HG02678 (cell line): ENCODE measurements around the gene TCEAL1.
"Not testable (repeated sequence)": the region's sequence is repeated elsewhere in the genome, so short reads cannot be mapped to it uniquely, and the experiment has no call there.

ENCODE experiments used
- ATAC-seq: cut with Tn5 transposase; IDR thresholded peaks from one replicate; pipeline ENCODE4 v1.9.1; 2021; ENCODE audit warnings: mild to moderate bottlenecking, moderate library complexity; ENCODE audit not compliant: unreplicated experiment

Gene TCEAL1

GRCh38 chrX:103631145-103631544 lies 2.4 kb downstream of the TCEAL1 start:
- no peak for ATAC-seq

GRCh38 chrX:103635436-103635835 lies 6.7 kb downstream of the TCEAL1 start:
- no peak for ATAC-seq

- ATAC-seq = no peak
These were observed 9.0 kb downstream of the TCEAL1 start for GRCh38 chrX:103637604-103638338.

GRCh38 chrX:103638479-103639346 lies 9.9 kb downstream of the TCEAL1 start:
- ATAC-seq = not testable (repeated sequence)

GRCh38 chrX:103640401-103641155 lies 11.8 kb downstream of the TCEAL1 start:
- ATAC-seq = no peak

- no peak for ATAC-seq
These were observed 15.3 kb downstream of the TCEAL1 start for GRCh38 chrX:103644125-103644524.

- no peak for ATAC-seq
These were observed 18.9 kb downstream of the TCEAL1 start for GRCh38 chrX:103647630-103648029.

GRCh38 chrX:103651151-103651773 lies 22.5 kb downstream of the TCEAL1 start:
- ATAC-seq = no peak

GRCh38 chrX:103655230-103656000 lies 26.6 kb downstream of the TCEAL1 start:
- not testable (repeated sequence) for ATAC-seq

- ATAC-seq = no peak
These were observed 27.8 kb downstream of the TCEAL1 start for GRCh38 chrX:103656617-103657016.

- not testable (repeated sequence) for ATAC-seq
These were observed 28.3 kb downstream of the TCEAL1 start for GRCh38 chrX:103657066-103657465.

GRCh38 chrX:103658681-103659433 lies 30.1 kb downstream of the TCEAL1 start:
- no peak for ATAC-seq

GRCh38 chrX:103659460-103659859 lies 30.7 kb downstream of the TCEAL1 start:
- not testable (repeated sequence) for ATAC-seq

GRCh38 chrX:103663981-103664762 lies 35.4 kb downstream of the TCEAL1 start:
- no peak for ATAC-seq

GRCh38 chrX:103666202-103667107 lies 37.7 kb downstream of the TCEAL1 start:
- no peak for ATAC-seq

GRCh38 chrX:103669745-103670144 lies 41.0 kb downstream of the TCEAL1 start:
- ATAC-seq = no peak
